ENCODE results near the gene MAP3K14.

Gene MAP3K14

GRCh38 chr17:45276031-45276430 is 40.8 kb downstream of the MAP3K14 start:
- peak; percentile 52 for FAIRE-seq
- TF ChIP-seq POLR2A (IDR thresholded peaks at IDR 0.05; ENCODE audit: low read depth, low read length) (no peak), POU2F2 (IDR thresholded peaks at IDR 0.05; ENCODE audit: low read depth, low read length) (no peak), PAX5 (IDR thresholded peaks at IDR 0.05; ENCODE audit: insufficient read depth, low read length, severe bottlenecking) (no peak), TAF1 (IDR thresholded peaks at IDR 0.05; ENCODE audit: low read depth, low read length) (no peak), POLR2AphosphoS5 (IDR thresholded peaks at IDR 0.05; ENCODE audit: low read depth, low read length) (no peak), SPI1 (IDR thresholded peaks at IDR 0.05; ENCODE audit: low read depth, low read length) (no peak)
- DNase-seq (ENCODE audit: insufficient read length, low spot score), result no peak

- no peak for DNase-seq (ENCODE audit: insufficient read length, low spot score)
- FAIRE-seq, result no peak
- TF ChIP-seq POLR2A (IDR thresholded peaks at IDR 0.05; ENCODE audit: low read depth, low read length), result no peak; the same call in 1 of the 2 replicates
- no peak for TF ChIP-seq TAF1 (IDR thresholded peaks at IDR 0.05; ENCODE audit: low read depth, low read length)
- no peak for TF ChIP-seq POLR2AphosphoS5 (IDR thresholded peaks at IDR 0.05; ENCODE audit: low read depth, low read length)
- TF ChIP-seq PAX5 (IDR thresholded peaks at IDR 0.05; ENCODE audit: insufficient read depth, low read length, severe bottlenecking), result no peak
- no peak for TF ChIP-seq POU2F2 (IDR thresholded peaks at IDR 0.05; ENCODE audit: low read depth, low read length)
- TF ChIP-seq SPI1 (IDR thresholded peaks at IDR 0.05; ENCODE audit: low read depth, low read length), result no peak
These were observed 42.8 kb downstream of the MAP3K14 start for GRCh38 chr17:45274033-45274432.

GRCh38 chr17:45273551-45273957 is 43.3 kb downstream of the MAP3K14 start:
- FAIRE-seq, result no peak
- DNase-seq (ENCODE audit: insufficient read length, low spot score), result no peak
- TF ChIP-seq POLR2AphosphoS5 (IDR thresholded peaks at IDR 0.05; ENCODE audit: low read depth, low read length) (no peak), TAF1 (IDR thresholded peaks at IDR 0.05; ENCODE audit: low read depth, low read length) (no peak), PAX5 (IDR thresholded peaks at IDR 0.05; ENCODE audit: insufficient read depth, low read length, severe bottlenecking) (no peak)

GRCh38 chr17:45271603-45272002 is 45.2 kb downstream of the MAP3K14 start:
- TF ChIP-seq POLR2A (IDR thresholded peaks at IDR 0.05; ENCODE audit: low read depth, low read length), result no peak
- no peak for TF ChIP-seq SPI1 (IDR thresholded peaks at IDR 0.05; ENCODE audit: low read depth, low read length)
- no peak for TF ChIP-seq PAX5 (IDR thresholded peaks at IDR 0.05; ENCODE audit: insufficient read depth, low read length, severe bottlenecking)
- no peak for TF ChIP-seq POU2F2 (IDR thresholded peaks at IDR 0.05; ENCODE audit: low read depth, low read length)
- no peak for TF ChIP-seq POLR2AphosphoS5 (IDR thresholded peaks at IDR 0.05; ENCODE audit: low read depth, low read length)
- no peak for TF ChIP-seq TAF1 (IDR thresholded peaks at IDR 0.05; ENCODE audit: low read depth, low read length)
- FAIRE-seq, result no peak
- no peak for DNase-seq (ENCODE audit: insufficient read length, low spot score)

- no peak for TF ChIP-seq POLR2A (IDR thresholded peaks at IDR 0.05; ENCODE audit: low read depth, low read length)
- 0 out of 2 replicates have a peak, but pooled peaks have one; percentile 27 for TF ChIP-seq POU2F2 (IDR thresholded peaks at IDR 0.05; ENCODE audit: low read depth, low read length)
- no peak for TF ChIP-seq SPI1 (IDR thresholded peaks at IDR 0.05; ENCODE audit: low read depth, low read length)
- DNase-seq (ENCODE audit: insufficient read length, low spot score) (peak; percentile 63), FAIRE-seq (peak; percentile 35)
These were observed 45.9 kb downstream of the MAP3K14 start for GRCh38 chr17:45270828-45271418.

- FAIRE-seq, result no peak
- no peak for TF ChIP-seq TAF1 (IDR thresholded peaks at IDR 0.05; ENCODE audit: low read depth, low read length)
- no peak for TF ChIP-seq POLR2A (IDR thresholded peaks at IDR 0.05; ENCODE audit: low read depth, low read length)
- TF ChIP-seq SPI1 (IDR thresholded peaks at IDR 0.05; ENCODE audit: low read depth, low read length), result no peak
- no peak for TF ChIP-seq POLR2AphosphoS5 (IDR thresholded peaks at IDR 0.05; ENCODE audit: low read depth, low read length)
- no peak for TF ChIP-seq PAX5 (IDR thresholded peaks at IDR 0.05; ENCODE audit: insufficient read depth, low read length, severe bottlenecking)
- no peak for TF ChIP-seq POU2F2 (IDR thresholded peaks at IDR 0.05; ENCODE audit: low read depth, low read length)
- DNase-seq (ENCODE audit: insufficient read length, low spot score), result no peak
These were observed 46.9 kb downstream of the MAP3K14 start for GRCh38 chr17:45269912-45270311.

GRCh38 chr17:45267436-45268055 is 49.3 kb downstream of the MAP3K14 start:
- no peak for TF ChIP-seq POLR2AphosphoS5 (IDR thresholded peaks at IDR 0.05; ENCODE audit: low read depth, low read length)
- no peak for TF ChIP-seq POU2F2 (IDR thresholded peaks at IDR 0.05; ENCODE audit: low read depth, low read length)
- TF ChIP-seq TAF1 (IDR thresholded peaks at IDR 0.05; ENCODE audit: low read depth, low read length), result no peak
- TF ChIP-seq SPI1 (IDR thresholded peaks at IDR 0.05; ENCODE audit: low read depth, low read length), result no peak
- TF ChIP-seq PAX5 (IDR thresholded peaks at IDR 0.05; ENCODE audit: insufficient read depth, low read length, severe bottlenecking), result no peak
- TF ChIP-seq POLR2A (IDR thresholded peaks at IDR 0.05; ENCODE audit: low read depth, low read length), result no peak
- no peak for FAIRE-seq
- DNase-seq (ENCODE audit: insufficient read length, low spot score), result no peak

- DNase-seq (ENCODE audit: insufficient read length, low spot score) (no peak), FAIRE-seq (no peak)
- TF ChIP-seq POU2F2 (IDR thresholded peaks at IDR 0.05; ENCODE audit: low read depth, low read length) (no peak), TAF1 (IDR thresholded peaks at IDR 0.05; ENCODE audit: low read depth, low read length) (no peak), PAX5 (IDR thresholded peaks at IDR 0.05; ENCODE audit: insufficient read depth, low read length, severe bottlenecking) (no peak), SPI1 (IDR thresholded peaks at IDR 0.05; ENCODE audit: low read depth, low read length) (no peak), POLR2A (IDR thresholded peaks at IDR 0.05; ENCODE audit: low read depth, low read length) (no peak), POLR2AphosphoS5 (IDR thresholded peaks at IDR 0.05; ENCODE audit: low read depth, low read length) (no peak)
These were observed 50.4 kb downstream of the MAP3K14 start for GRCh38 chr17:45266372-45266926.

GRCh38 chr17:45265821-45266220 is 51.0 kb downstream of the MAP3K14 start:
- DNase-seq (ENCODE audit: insufficient read length, low spot score) (no peak), FAIRE-seq (no peak)

More at GRCh38 chr17:45265821-45266220, 51.0 kb downstream of the MAP3K14 start:
- TF ChIP-seq PAX5 (IDR thresholded peaks at IDR 0.05; ENCODE audit: insufficient read depth, low read length, severe bottlenecking) (no peak), POU2F2 (IDR thresholded peaks at IDR 0.05; ENCODE audit: low read depth, low read length) (no peak), SPI1 (IDR thresholded peaks at IDR 0.05; ENCODE audit: low read depth, low read length) (no peak), POLR2AphosphoS5 (IDR thresholded peaks at IDR 0.05; ENCODE audit: low read depth, low read length) (no peak), POLR2A (IDR thresholded peaks at IDR 0.05; ENCODE audit: low read depth, low read length) (no peak), TAF1 (IDR thresholded peaks at IDR 0.05; ENCODE audit: low read depth, low read length) (no peak)
